NCI-H748 treated with DMSO at 0.1 percent for 48 hours (cell line): ENCODE data around the gene C9orf152.
"Not testable (repeated sequence)": the region's sequence is repeated elsewhere in the genome, so short reads cannot be mapped to it uniquely, and the experiment has no call there.

Experiments
- DNase-seq: peaks from one replicate; lab custom pipeline; 2025; lab: John Stamatoyannopoulos, UW

Gene C9orf152, protein sequence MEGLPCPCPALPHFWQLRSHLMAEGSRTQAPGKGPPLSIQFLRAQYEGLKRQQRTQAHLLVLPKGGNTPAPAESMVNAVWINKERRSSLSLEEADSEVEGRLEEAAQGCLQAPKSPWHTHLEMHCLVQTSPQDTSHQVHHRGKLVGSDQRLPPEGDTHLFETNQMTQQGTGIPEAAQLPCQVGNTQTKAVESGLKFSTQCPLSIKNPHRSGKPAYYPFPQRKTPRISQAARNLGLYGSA

DNA sequence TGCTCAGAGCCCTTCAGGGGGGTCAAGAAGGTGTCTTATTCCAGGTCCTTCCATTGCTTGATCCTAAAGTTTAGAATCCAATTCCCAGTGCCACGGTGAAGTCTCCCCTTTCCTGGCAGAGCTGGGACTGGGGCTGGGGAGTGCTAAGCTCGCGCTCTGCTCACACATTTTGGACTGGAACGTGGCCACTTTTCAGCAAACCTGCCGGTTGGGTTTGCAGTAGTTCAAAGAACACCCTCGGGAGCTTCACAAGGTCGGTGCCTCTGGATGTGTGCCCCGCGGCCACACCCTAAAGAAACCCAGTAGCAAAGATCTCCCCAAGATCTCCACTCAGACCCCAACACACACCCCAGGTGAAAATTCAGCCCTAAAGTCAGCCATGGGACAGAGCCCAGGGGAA is at the start of gene C9orf152:
Gene C9orf152 (minus strand): TSS at position 129 of the 400 bp plus-strand sequence. CDS start 580 bp downstream, outside the sequence.
- no peak for DNase-seq

DNA sequence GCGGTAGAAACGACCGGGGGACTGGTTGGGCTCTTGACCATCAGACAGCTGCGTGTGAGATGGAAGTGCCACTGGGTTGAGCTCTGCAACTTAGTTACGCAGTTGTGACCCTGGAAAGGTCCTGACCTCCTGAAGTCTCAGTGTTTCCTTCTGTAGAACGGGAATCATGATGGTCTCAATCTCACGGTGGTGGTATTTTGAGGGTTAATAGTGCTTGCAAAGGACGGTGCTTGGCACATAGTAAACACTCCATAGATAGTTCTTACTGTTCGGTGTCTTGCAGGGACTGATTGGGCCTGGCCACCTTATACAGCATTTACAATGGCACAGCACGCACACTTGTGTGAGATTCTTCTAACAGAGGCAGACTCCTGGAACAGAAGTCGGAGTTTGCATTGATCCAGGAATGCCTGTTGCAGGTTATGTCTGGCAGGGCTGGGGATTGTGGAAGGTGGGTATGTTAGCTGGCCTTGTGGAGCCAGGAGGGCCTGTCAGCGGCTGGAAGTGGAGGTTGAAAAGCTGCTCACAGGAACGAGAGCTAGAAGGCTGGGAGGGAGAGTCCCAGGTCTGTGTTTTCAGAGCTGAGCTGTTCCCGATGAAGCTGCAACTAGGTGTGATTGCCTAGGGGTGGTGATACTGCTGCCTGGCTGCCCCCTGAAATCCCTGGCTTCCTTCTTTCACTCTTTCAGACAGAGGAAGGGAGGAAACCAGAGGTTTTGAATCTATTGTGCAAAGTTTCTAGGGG is 49.3 kb upstream of the C9orf152 start:
- DNase-seq: no peak

DNA sequence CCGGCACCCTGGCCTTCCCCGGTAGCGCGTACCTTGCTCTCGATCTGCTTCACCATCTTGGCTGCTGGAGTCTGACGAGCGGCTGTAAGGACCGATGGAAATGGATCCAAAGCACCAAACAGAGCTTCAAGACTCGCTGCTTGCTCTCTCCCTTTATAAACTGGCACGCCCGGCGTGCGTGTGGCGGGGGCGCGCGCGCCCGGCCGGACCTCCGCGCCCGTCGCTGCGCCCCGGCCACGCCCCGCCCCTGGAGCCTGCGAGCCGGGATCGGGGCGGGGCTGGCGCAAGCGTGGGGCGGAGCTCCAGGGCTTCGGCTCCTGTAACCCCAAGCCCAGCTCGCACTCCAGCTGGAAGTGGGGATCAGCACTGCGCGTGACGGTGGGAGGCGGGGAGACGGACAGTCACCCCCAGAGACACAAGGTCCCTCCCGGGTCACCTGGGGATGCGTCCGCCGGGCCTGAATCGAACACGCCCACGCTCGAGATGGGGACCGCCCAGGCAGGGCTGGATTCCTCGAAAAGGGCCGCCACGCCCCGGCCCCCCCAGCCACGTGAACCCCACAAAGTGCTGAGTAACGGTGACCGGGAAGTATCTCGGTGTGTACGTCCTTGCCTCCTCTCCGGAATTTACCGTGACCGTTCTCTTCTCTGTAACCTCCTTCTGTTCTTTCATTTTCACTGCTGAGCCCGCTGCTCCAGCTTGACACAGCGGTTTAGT is 48.6 kb upstream of the C9orf152 start, which contains the start of gene TXN:
Gene TXN (minus strand): TSS at position 128 of the 717 bp plus-strand sequence. CDS start 72 bp downstream, at position 56.
- peak; percentile 61 for DNase-seq

DNA sequence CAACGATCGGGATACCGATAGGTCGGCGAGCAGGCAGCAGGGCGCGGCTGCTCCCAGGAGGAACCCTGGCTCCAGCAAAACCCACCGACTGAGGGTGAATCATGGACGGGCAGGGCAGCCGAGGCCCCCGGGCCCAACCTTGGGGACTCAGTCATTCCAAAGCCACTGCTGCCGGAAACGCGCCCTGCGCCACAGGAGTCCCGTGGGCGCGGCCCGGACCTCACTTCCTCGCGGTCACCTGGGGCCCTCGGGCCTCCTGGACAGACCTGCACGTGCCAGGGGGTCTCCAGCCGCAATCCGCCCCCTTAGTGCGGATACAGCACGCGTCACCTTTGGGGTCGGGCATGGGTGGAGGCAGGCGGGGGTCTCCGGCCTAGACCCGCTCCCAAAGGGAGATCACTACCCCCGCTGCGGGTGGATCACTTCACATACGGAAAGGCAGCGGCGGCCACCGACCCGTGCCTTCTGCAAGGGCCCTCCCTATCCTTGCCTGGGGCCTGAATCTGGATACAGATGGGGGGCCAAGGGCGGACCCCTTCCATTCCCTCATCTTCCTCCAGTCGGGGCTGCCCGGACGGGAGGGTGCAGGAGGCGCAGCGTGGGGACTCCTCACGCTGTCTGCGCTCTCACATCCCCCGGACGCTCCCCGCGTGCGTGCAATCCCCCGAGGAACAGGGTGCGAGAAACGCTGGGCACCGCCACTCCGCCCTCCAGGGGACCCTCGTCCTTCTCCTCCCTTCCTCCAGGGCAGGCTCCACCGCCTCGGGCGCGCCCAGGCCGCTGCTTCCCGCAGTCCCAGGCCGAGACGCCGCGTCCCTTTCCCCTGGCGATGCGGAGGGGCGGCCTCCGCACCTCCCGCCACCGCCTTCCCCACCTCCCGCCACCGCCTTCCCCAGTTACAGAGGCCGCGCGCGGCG is 47.8 kb upstream of the C9orf152 start:
- peak; percentile 43 for DNase-seq

DNA sequence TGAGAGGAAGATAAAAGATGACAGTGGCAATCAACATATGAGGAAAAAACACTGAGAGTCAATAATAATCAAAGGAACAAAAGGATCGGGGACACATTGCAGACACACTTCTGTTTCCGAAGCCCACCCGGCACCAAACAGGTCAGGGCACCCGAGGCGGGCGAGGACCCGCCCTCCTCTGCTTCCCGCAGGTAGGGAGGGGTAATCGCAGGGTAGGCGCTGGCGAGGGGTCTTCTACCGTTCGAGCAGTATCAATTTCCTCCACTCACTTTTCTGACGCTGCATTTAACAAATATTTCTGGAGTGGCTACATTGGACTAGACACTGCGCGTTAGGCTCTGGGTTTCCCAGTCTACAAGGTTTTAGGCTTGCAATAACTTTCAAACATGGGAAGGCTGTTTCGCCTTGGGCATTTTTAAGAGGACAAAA is 47.1 kb upstream of the C9orf152 start:
- peak; percentile 43 for DNase-seq

DNA sequence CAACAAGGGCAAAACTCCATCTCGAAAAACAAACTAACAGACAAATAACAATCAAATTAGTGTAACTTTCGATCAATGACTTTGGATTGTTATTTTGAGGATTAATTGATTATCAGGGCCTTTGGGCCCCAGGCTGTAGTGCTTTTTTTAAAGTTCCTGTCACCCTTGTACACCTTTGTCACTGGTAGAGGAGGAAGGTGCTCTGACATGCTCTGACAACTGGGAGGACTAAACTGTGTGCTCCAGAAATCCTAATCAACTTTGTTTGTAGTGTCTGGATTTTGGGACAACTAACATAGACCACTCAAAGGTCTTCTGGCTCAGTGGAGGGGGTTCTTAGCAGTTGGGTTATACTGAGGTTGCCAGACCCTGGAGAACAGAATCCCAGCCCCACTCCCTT is 46.5 kb upstream of the C9orf152 start:
- no peak for DNase-seq

DNA sequence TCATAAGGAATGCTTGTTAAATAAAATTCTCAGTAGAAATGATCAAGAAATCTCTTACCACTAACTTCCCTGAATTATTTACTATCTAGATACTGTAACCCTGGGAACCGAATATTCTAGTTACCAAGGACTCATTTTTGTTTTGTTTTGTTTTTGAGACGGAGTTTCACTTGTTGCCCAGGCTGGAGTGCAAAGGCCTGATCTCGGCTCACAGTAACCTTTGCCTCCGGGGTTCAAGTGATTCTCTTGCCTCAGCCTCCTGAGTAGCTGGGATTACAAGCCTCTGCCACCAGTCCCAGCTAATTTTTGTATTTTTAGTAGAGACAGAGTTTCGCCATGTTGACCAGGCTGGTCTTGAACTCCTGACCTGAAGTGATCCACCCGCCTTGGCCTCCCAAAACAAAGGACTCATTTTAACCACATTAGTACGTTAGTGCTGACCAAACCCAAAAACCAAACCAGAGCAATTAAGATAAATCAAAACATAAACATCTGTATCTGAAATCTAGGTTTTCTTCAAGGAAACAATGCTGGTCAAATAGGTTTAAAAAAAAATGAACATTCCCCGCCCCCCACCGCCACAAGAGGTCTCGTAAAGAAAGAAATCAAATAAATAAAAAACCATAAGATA is 44.7 kb upstream of the C9orf152 start:
- no peak for DNase-seq

DNA sequence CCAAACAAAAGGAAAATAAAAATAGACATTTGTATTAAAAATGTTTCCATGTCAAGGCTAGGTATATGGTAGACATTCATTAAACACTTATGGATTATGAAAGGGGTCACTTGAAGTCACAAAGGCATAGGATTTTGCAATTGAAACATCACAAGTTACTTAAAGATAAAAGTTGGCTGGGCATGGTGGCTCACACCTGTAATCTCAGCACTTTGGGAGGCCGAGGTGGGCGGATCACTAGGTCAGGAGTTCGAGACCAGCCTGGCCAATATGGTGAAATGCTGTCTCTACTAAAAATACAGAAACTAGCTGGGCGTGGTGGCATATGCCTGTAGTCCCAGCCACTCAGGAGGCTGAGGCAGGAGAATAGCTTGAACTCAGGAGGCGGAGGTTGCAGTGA is 43.8 kb upstream of the C9orf152 start:
- DNase-seq: not testable (repeated sequence)

DNA sequence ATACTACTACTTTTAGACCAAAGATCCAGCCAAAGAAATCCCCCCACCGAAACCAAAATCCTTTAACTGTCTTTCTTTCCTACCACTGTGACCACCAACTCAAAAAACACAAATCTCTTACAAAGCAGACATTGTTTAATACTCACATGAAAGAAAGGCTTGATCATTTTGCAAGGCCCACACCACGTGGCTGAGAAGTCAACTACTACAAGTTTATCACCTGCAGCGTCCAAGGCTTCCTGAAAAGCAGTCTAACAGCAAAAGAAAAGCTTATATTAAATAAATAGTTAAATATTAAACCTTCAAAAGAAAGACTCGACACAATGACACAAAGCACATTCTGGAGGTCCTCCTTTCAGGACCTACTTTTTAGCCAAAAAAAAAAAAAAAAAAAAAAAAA is 43.3 kb upstream of the C9orf152 start:
- DNase-seq: no peak

DNA sequence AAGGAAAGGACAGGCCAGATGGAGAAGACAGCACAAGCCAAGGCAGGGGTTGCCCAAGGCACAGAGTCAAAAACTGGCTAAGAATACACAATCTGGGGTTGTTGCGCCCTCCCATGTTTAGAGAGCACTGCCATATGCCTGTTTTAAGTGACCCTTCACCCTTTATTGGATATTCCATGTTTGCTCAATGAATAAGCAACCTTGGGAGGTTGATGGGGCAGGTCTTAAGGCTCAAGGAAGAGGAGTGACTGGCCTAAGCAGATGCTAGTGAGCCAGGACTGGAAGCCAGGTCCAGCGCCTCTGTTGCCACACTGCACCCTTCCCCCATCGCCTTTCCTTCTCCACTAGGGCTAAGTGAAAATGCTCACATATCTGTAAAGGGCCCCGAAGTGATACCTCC is 41.6 kb upstream of the C9orf152 start:
- DNase-seq: no peak

DNA sequence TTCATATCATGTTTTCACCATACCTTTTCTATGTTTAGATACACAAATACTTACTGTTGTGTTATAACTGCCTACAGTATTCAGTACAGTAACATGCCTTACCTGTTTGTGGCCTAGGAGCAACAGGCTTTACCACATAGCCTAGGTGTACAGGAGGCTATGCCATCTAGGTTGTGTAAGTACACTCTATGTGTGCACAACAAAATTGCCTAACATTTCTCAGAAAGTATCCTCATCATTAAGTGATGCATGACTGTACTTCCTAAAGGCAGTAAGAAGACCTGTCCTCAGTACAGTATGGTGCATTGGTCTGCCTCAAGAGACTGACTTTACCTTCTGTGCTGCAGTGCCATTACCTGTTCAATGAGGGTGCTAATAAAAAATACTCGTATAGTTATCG is 40.4 kb upstream of the C9orf152 start:
- DNase-seq: no peak

DNA sequence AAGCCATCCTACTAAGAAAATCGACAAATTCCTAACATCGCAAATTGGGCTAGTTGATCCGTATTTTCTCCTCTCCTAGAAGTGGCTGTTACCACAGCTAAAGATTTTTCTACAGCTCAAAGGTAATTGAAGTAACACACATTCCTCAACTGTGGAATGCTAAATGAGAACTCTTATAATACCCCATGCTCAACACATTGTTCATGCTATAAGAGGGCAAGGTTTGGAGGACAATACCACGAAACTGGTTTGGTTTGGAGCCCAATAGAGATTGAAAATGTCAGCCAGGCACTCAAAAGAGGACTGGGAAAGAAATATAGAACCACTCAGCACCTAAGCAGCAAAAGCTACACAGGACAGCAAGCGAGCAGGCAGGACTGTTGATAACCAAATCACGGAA is 38.3 kb upstream of the C9orf152 start:
- DNase-seq: no peak

DNA sequence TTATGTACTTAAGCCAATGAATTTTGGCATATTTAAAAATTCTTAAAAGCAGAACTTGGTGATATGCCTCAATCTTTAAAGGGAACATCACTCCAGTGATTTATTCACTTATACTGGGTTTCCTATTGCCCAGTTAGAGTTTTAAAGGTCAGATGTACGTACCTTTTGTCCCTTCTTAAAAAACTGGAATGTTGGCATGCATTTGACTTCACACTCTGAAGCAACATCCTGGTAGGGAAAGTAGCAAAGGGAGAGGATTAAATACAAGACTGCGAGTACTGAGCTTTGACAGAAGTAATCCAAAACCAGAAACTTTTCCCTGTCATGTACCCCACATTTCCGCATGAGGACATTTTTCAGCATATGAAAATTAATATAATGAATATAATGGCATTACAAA is 36.7 kb upstream of the C9orf152 start:
- DNase-seq: no peak

DNA sequence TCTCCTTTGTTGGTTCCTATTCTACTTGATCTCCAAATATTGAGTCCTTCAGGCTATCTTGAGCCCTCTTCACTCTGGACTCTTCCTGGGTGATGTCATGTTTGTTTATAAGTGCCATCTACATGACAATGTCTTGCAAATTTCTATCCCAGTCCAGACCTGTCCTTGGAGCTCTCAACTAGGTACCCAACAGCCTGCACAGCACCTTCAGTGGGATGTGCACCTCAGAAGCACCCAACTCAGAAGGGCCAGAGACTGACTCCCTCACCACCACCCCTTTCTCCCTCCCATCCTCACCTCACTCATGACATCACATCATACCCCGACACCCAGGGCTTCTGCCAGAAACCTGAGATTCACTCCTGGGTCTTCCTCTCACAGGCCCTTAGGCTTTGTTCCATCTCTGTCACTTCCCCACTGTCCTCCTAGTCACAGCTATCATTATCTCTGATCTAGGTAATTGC is 33.9 kb upstream of the C9orf152 start:
- DNase-seq: no peak

DNA sequence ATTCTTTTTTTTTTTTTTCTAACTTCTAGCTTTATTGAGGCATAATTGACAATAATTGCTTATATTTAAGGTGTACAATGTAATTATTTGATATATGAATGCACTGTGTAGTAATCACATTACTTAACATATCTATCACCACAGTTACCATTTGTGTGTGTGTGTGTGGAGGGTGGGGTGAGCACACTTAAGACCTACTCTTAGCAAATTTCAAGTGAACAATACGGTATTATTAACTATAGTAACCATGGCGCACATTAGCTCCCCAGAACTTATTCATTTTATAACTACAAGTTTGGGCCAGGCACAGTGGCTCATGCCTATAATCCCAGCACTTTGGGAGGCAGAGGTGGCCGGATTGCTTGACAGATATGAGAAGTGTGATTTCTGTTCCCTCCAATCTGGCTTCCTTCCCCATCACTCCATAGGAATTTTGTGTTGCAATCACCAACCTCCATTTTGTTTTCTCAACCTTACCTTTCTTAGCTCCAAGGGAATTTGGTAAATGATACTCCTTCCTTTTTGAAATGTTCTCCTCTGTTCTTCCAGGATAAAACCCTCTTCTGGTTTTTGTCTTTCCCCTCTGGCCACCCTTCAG is 33.4 kb upstream of the C9orf152 start:
- no peak for DNase-seq

DNA sequence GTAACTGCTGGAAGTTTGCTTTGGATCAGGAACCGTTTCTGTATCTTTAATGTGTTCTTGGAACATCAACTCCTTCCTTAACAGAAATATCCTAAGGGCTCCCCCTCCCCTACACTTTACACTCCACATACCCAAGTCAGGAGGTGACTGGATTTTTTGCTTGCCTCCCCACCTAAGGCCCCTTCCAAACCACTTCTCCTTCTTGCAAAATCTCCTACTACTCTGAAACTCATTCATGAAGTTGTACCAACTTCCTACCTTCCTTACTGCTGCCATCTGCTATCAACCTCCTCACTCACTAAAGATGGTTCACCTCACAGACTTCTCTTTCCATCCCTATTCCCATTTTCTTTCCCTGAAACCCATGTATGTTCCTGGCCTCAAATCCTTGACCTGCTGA is 32.2 kb upstream of the C9orf152 start:
- DNase-seq: no peak

DNA sequence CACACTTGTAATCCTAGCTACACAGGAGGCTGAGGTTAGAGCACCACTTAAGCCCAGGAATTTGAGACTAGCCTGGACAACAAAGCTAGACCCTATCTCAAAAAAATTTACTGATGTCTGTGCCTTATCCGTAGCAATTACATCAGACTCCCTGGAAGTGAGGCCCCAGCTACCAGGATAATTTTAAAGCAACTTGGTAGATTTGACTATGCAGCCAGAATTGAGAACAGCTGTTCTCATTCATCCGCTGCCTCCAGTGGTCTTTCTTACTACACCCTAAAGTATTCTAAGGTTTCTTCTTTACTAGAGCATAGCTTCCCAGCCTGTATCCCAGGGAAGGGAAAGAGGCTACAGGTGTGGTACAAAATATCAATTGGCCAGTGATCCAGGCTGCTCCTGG is 20.4 kb upstream of the C9orf152 start:
- no peak for DNase-seq

DNA sequence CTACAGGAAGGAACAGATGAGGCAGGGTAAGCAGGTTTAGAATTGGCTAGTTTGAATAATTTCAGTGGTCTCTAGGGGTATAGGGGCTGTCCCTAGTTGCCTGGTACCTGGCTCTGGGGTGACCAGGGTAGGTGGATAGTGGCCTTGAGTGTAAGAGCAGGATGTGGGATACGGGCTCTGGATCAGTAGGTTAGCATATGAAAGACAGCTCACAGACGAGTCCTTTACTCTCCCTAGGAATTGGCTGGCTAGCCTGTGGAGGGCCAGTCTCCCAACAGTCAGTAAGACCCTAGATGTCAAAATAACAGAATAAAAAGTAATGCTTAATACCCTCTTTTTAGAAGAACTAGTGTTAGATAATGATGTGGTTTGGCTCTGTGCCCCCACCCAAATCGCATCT is 16.6 kb upstream of the C9orf152 start:
- no peak for DNase-seq

DNA sequence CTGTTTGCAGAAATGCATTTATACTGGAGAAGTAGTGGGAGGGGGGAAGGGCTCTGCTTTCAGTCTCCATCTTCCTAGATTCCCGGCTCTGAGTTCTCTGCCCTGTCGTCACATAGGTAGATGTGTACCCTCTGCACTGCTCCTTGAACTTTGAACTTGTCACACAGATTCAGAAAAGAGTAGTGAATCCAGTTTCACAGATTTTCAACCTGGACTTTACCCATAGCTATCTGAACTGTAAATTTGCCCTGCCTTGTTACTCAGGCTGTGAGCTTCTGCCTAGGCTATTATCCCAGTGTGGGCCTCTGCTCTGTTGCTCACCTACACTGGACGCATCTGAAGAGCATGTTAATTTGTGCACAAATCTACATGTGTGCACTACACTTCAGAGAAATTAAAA is 12.8 kb upstream of the C9orf152 start:
- no peak for DNase-seq

DNA sequence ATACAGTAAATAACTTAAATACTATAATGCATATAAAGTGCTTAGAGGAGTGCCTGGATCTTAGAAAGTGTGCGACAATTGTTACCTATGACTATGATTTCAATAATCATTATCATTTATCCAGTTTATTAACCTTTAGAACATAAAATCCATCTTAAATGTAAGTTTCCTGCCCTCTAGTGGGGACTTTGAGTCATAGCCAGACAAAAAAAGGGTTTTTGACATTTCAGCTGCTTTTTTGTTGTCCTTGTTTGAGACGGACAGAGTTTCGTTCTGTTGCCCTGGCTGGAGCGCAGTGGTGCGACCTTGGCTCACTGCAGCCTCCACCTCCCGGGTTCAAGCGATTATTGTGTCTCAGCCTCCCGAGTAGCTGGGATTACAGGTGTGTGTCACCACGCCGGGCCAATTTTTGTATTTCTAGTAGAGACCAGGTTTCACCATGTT is 9.7 kb upstream of the C9orf152 start:
- DNase-seq: peak; percentile 38
